Colonic mucosa (tissue), 4 donors: ENCODE measurements around the gene GNAT3. TPM values are rescaled to one million over a fixed set of nuclear protein-coding genes. Genes with fewer than 3 reads are reported as not detected.

Experiments used
- DNase-seq: peaks from one replicate; pipeline ENCODE4 v3.0.0-alpha.2; 2020
- H3K27ac ChIP-seq: fragments of 200-600 bp; one replicate; pipeline ENCODE4 v1.8.0; 2021
- H3K27me3 ChIP-seq: fragments of 200-600 bp; one replicate; pipeline ENCODE4 v1.8.0; 2021
- H3K36me3 ChIP-seq: fragments of 200-600 bp; one replicate; pipeline ENCODE4 v1.8.0; 2021
- H3K4me1 ChIP-seq: fragments of 200-600 bp; one replicate; pipeline ENCODE4 v1.8.0; 2021; ENCODE audit warnings: mild to moderate bottlenecking
- H3K4me3 ChIP-seq: fragments of 200-600 bp; one replicate; pipeline ENCODE4 v1.8.0; 2021
- H3K9ac ChIP-seq, 2 donors: one replicate each; pipeline ENCODE4 v1.7.0; 2013; ENCODE audit warnings: control low read depth in 2 of 2, low read depth in 2 of 2, low read length in 2 of 2
- H3K9me3 ChIP-seq: fragments of 200-600 bp; one replicate; pipeline ENCODE4 v1.8.0; 2021
- CTCF ChIP-seq: fragments of 200-600 bp; IDR thresholded peaks from one replicate; pipeline ENCODE4 v1.8.0; 2022; ENCODE audit warnings: antibody characterized with exemption, mild to moderate bottlenecking
- intact Hi-C: fragments of 100-400 bp; cut with DNase I; formaldehyde crosslinking; loops from one replicate; pipeline ENCODE4 v1.14.1; 2022
- total RNA-seq, 2 donors: library from RNA; stranded (reverse); fragmentation: NEBNext Ultra II Directional in 1 of 2; extraction: Animal tissue kit (Norgen Biotek cat#: 25700) in 1 of 2; gene quantifications; one replicate each; pipeline ENCODE4 v1.2.1, GENCODE V29; 2021
- donor health status: healthy.
- donor health status: DM: no; HTN: no; CAD: no.
- donor health status: DM: no; HTN: no; CAD: no.

GNAT3 gene
- total RNA-seq, 2 donors from 2014 or later = not detected

GRCh38 chr7:80505900-80506500 lies 5.9 kb downstream of the GNAT3 start:
- no peak for DNase-seq
- H3K9ac ChIP-seq = no peak overlapping the region
- no peaks in the 10 kb centered on the region for H3K9me3 ChIP-seq
- intact Hi-C loops = no loop called here
- no peak overlapping the region for H3K4me3 ChIP-seq
- H3K4me1 ChIP-seq = no peaks in the 10 kb centered on the region
- no peak overlapping the region for H3K27ac ChIP-seq
- H3K27me3 ChIP-seq = no peaks in the 10 kb centered on the region
- no peaks in the 10 kb centered on the region for H3K36me3 ChIP-seq
- no peak for TF ChIP-seq CTCF

- intact Hi-C loops = no loop called here
- Histone ChIP-seq H3K27ac (no peak overlapping the region), H3K4me1 (no peaks in the 10 kb centered on the region), H3K9me3 (no peaks in the 10 kb centered on the region), H3K9ac (no peak overlapping the region), H3K27me3 (no peaks in the 10 kb centered on the region), H3K4me3 (no peak overlapping the region), H3K36me3 (no peaks in the 10 kb centered on the region)
- no peak for TF ChIP-seq CTCF
- no peak for DNase-seq
Measured at GRCh38 chr7:80500325-80500724, 11.5 kb downstream of the GNAT3 start.

GRCh38 chr7:80499350-80499953 lies 12.4 kb downstream of the GNAT3 start:
- H3K9ac ChIP-seq = no peak overlapping the region
- no peaks in the 10 kb centered on the region for H3K4me1 ChIP-seq
- no peak for TF ChIP-seq CTCF
- H3K36me3 ChIP-seq = no peaks in the 10 kb centered on the region
- H3K9me3 ChIP-seq = no peaks in the 10 kb centered on the region
- intact Hi-C loops = no loop called here
- no peaks in the 10 kb centered on the region for H3K27me3 ChIP-seq
- H3K4me3 ChIP-seq = no peak overlapping the region
- H3K27ac ChIP-seq = no peak overlapping the region
- DNase-seq = no peak

GRCh38 chr7:80498481-80499349 lies 13.1 kb downstream of the GNAT3 start:
- H3K4me3 ChIP-seq = no peak overlapping the region
- no peak for TF ChIP-seq CTCF
- no peaks in the 10 kb centered on the region for H3K36me3 ChIP-seq
- intact Hi-C loops = no loop called here
- H3K27ac ChIP-seq = no peak overlapping the region
- no peak overlapping the region for H3K9ac ChIP-seq
- H3K9me3 ChIP-seq = no peaks in the 10 kb centered on the region
- no peak for DNase-seq
- no peaks in the 10 kb centered on the region for H3K27me3 ChIP-seq
- no peaks in the 10 kb centered on the region for H3K4me1 ChIP-seq

GRCh38 chr7:80496586-80496985 lies 15.3 kb downstream of the GNAT3 start:
- Histone ChIP-seq H3K27me3 (no peaks in the 10 kb centered on the region), H3K36me3 (no peaks in the 10 kb centered on the region), H3K9ac (no peak overlapping the region), H3K9me3 (no peaks in the 10 kb centered on the region), H3K27ac (no peak overlapping the region), H3K4me3 (no peak overlapping the region), H3K4me1 (no peaks in the 10 kb centered on the region)
- DNase-seq = no peak
- intact Hi-C loops = no loop called here
- no peak for TF ChIP-seq CTCF
